H9 (cell line): ENCODE data around the gene DUOX2. TPM values are rescaled to one million over a fixed set of nuclear protein-coding genes. Genes with fewer than 3 reads are reported as not detected.
A peak's percentile ranks its signal among the peaks of the same experiment; 100 is the strongest.

Experiments used
- DNase-seq: peaks from one replicate; pipeline ENCODE4 v3.0.0-alpha.2; 2017
- H2AFZ ChIP-seq: one replicate; pipeline ENCODE4 v1.6.1; 2013; ENCODE audit warnings: mild to moderate bottlenecking, low read length, control low read depth, moderate library complexity
- H2AK5ac ChIP-seq: 2 replicates; pipeline ENCODE4 v1.6.1; 2013; ENCODE audit warnings: low read length, control low read depth, mixed read lengths; ENCODE audit not compliant: insufficient read length
- H2BK120ac ChIP-seq: one replicate; pipeline ENCODE4 v1.6.1; 2013; ENCODE audit warnings: low read depth, mild to moderate bottlenecking, low read length, control low read depth, inconsistent platforms; ENCODE audit not compliant: poor library complexity, severe bottlenecking
- H2BK12ac ChIP-seq: 2 replicates; pipeline ENCODE4 v1.6.1; 2013; ENCODE audit warnings: low read length, control low read depth, mixed read lengths, low read depth; ENCODE audit not compliant: insufficient read length
- H2BK15ac ChIP-seq: 2 replicates; pipeline ENCODE4 v1.6.1; 2013; ENCODE audit warnings: low read depth, low read length, control low read depth
- H2BK20ac ChIP-seq: one replicate; pipeline ENCODE4 v1.6.1; 2013; ENCODE audit warnings: low read depth, mild to moderate bottlenecking, low read length, control low read depth, inconsistent platforms; ENCODE audit not compliant: poor library complexity, severe bottlenecking
- H2BK5ac ChIP-seq: 2 replicates; pipeline ENCODE4 v1.6.1; 2013; ENCODE audit warnings: low read length, control low read depth, mixed read lengths; ENCODE audit not compliant: insufficient read length
- H3K14ac ChIP-seq: 2 replicates; pipeline ENCODE4 v1.6.1; 2013; ENCODE audit warnings: low read length, control low read depth; ENCODE audit not compliant: insufficient read depth
- H3K18ac ChIP-seq: 2 replicates; pipeline ENCODE4 v1.6.1; 2013; ENCODE audit warnings: low read depth, mild to moderate bottlenecking, mixed read lengths, low read length, control low read depth; ENCODE audit not compliant: insufficient read length
- H3K23ac ChIP-seq: 2 replicates; pipeline ENCODE4 v1.6.1; 2013; ENCODE audit warnings: low read length, control low read depth, mixed read lengths, low read depth; ENCODE audit not compliant: insufficient read length
- H3K23me2 ChIP-seq: 2 replicates; pipeline ENCODE4 v1.6.1; 2013; ENCODE audit warnings: low read depth, mild to moderate bottlenecking, mixed read lengths, low read length, control low read depth; ENCODE audit not compliant: insufficient read length, poor library complexity, severe bottlenecking
- H3K27ac ChIP-seq: 2 replicates; pipeline ENCODE4 v1.5.1; 2013; ENCODE audit warnings: low read length, control low read depth, mixed read lengths, low read depth; ENCODE audit not compliant: insufficient read length
- H3K27me3 ChIP-seq: 2 replicates; pipeline ENCODE4 v1.6.1; 2013; ENCODE audit warnings: low read length, control low read depth, inconsistent platforms; ENCODE audit not compliant: insufficient read depth
- H3K4ac ChIP-seq: 2 replicates; pipeline ENCODE4 v1.6.1; 2013; ENCODE audit warnings: low read depth, mild to moderate bottlenecking, control low read depth, inconsistent platforms, low read length, moderate library complexity
- H3K4me1 ChIP-seq: 2 replicates; pipeline ENCODE4 v1.6.1; 2013; ENCODE audit warnings: low read length, control low read depth, inconsistent platforms; ENCODE audit not compliant: insufficient read depth
- H3K4me2 ChIP-seq: 2 replicates; pipeline ENCODE4 v1.6.1; 2013; ENCODE audit warnings: low read length, control low read depth, mixed read lengths; ENCODE audit not compliant: insufficient read length, insufficient read depth
- H3K56ac ChIP-seq: 2 replicates; pipeline ENCODE4 v1.6.1; 2013; ENCODE audit warnings: low read depth, mild to moderate bottlenecking, mixed read lengths, low read length, control low read depth; ENCODE audit not compliant: insufficient read length
- H3K79me1 ChIP-seq: 2 replicates; pipeline ENCODE4 v1.6.1; 2013; ENCODE audit warnings: low read depth, mild to moderate bottlenecking, moderate library complexity, low read length, control low read depth, inconsistent platforms; ENCODE audit not compliant: insufficient read depth, poor library complexity, severe bottlenecking
- H3K79me2 ChIP-seq: 2 replicates; pipeline ENCODE4 v1.6.1; 2013; ENCODE audit warnings: low read length, control low read depth, inconsistent platforms; ENCODE audit not compliant: insufficient read depth
- H3K9ac ChIP-seq: 2 replicates; pipeline ENCODE4 v1.6.1; 2013; ENCODE audit warnings: low read length, control low read depth, mixed read lengths; ENCODE audit not compliant: insufficient read length; ENCODE audit errors: extremely low read depth
- H3K9me3 ChIP-seq: one replicate; pipeline ENCODE4 v1.6.1; 2013; ENCODE audit warnings: low read depth, low read length, inconsistent platforms; ENCODE audit not compliant: control insufficient read depth
- H3T11ph ChIP-seq: one replicate; pipeline ENCODE4 v1.6.1; 2013; ENCODE audit warnings: mild to moderate bottlenecking, low read length, control low read depth, inconsistent platforms
- H4K20me1 ChIP-seq: one replicate; pipeline ENCODE4 v1.6.1; 2013; ENCODE audit not compliant: control insufficient read depth, insufficient read length, insufficient read depth
- H4K5ac ChIP-seq: 2 replicates; pipeline ENCODE4 v1.6.1; 2013; ENCODE audit warnings: low read depth, mild to moderate bottlenecking, mixed read lengths, low read length, control low read depth; ENCODE audit not compliant: insufficient read length
- H4K8ac ChIP-seq: replicated peaks from 2 replicates; pipeline ENCODE4 v1.6.1; 2013; ENCODE audit warnings: low read length, control low read depth, mixed read lengths, low read depth; ENCODE audit not compliant: insufficient read length
- H4K91ac ChIP-seq: 2 replicates; pipeline ENCODE4 v1.6.1; 2013; ENCODE audit warnings: low read depth, mild to moderate bottlenecking, moderate library complexity, mixed read lengths, low read length, control low read depth; ENCODE audit not compliant: insufficient read length
- H3K27ac Mint-ChIP-seq, 3 experiments: 2 replicates in 2 of 3; 3 replicates in 1 of 3; pipeline ENCODE4 v1.8.0; 2020 to 2021; ENCODE audit warnings: mixed read lengths in 3 of 3, mild to moderate bottlenecking in 1 of 3, moderate library complexity in 1 of 3
- H3K27me3 Mint-ChIP-seq: 2 replicates; pipeline ENCODE4 v1.8.0; 2021; ENCODE audit warnings: low read depth, mild to moderate bottlenecking, moderate library complexity, mixed read lengths
- H3K36me3 Mint-ChIP-seq, 3 experiments: 2 replicates in 2 of 3; 3 replicates in 1 of 3; pipeline ENCODE4 v1.8.0; 2020 to 2021; ENCODE audit warnings: low read depth in 3 of 3, mixed read lengths in 3 of 3; ENCODE audit not compliant: insufficient read depth in 1 of 3
- H3K4me1 Mint-ChIP-seq, 2 experiments: 2 replicates each; pipeline ENCODE4 v1.8.0; 2020; ENCODE audit warnings: mixed read lengths in 2 of 2
- H3K4me3 Mint-ChIP-seq, 2 experiments: 2 replicates in 1 of 2; 3 replicates in 1 of 2; pipeline ENCODE4 v1.8.0; 2020 to 2021; ENCODE audit warnings: mild to moderate bottlenecking in 2 of 2, mixed read lengths in 2 of 2, moderate library complexity in 1 of 2
- H3K9me3 Mint-ChIP-seq, 2 experiments: 2 replicates in 1 of 2; 3 replicates in 1 of 2; pipeline ENCODE4 v1.8.0; 2020; ENCODE audit warnings: mild to moderate bottlenecking in 2 of 2, mixed read lengths in 2 of 2, moderate library complexity in 1 of 2
- CTCF ChIP-seq: fragments of 200-600 bp; sonication (generic); conservative IDR thresholded peaks from 3 replicates; pipeline ENCODE4 v1.8.0; 2021; ENCODE audit warnings: antibody characterized with exemption, mild to moderate bottlenecking
- WGBS: extraction: QIAGEN DNeasy Blood & Tissue Kit; methylation state at CpG from one replicate; pipeline ENCODE4 v1.1.7; 2013; ENCODE audit warnings: missing lambda C conversion rate, low lambda C conversion rate, mixed read lengths; ENCODE audit not compliant: insufficient read length; ENCODE audit errors: extremely low coverage; 5-methylcytosine and 5-hydroxymethylcytosine counted together
- total RNA-seq: library from RNA; stranded (reverse); gene quantifications from 2 replicates; pipeline ENCODE4 v1.2.1, GENCODE V29; 2021

DUOX2 gene
- total RNA-seq, 1 experiment from 2014 or later, result 0.42 TPM

GRCh38 chr15:45163508-45163856, 49.5 kb upstream of the DUOX2 start:
- H3K79me2 ChIP-seq, result no peaks in the 10 kb centered on the region
- H3K9me3 Mint-ChIP-seq, result no peaks in the 10 kb centered on the region; a peak in 1 of 5 replicates
- no peak overlapping the region for H2BK20ac ChIP-seq
- peaks cover 13% of the 10 kb centered on the region; the same call in 1 of the 2 replicates for H3K27me3 Mint-ChIP-seq
- no peak overlapping the region for H3K14ac ChIP-seq
- no peaks in the 10 kb centered on the region for H3K9me3 ChIP-seq
- H3K4me1 Mint-ChIP-seq, result peaks cover 19 to 29% of the 10 kb centered on the region in 2 experiments
- no peak overlapping the region for H3K4me2 ChIP-seq
- H4K91ac ChIP-seq, result no peak overlapping the region
- 0 out of 5 replicates have a peak overlapping the region, but pooled peaks of 1 of the 2 experiments have one; percentile 22 for H3K4me3 Mint-ChIP-seq
- H4K8ac ChIP-seq, result no peak overlapping the region
- no peaks in the 10 kb centered on the region for H3K23me2 ChIP-seq
- no peak for TF ChIP-seq CTCF
- no peak overlapping the region for H2BK120ac ChIP-seq
- no peak overlapping the region for H3K27ac ChIP-seq
- no peak overlapping the region for H3K9ac ChIP-seq
- peaks cover 0 to 3% (median 2%) of the 10 kb centered on the region in 3 experiments; a peak in 3 of 7 replicates for H3K36me3 Mint-ChIP-seq
- no peaks in the 10 kb centered on the region for H3K27me3 ChIP-seq
- no peaks in the 10 kb centered on the region for H3K79me1 ChIP-seq
- no peak overlapping the region for H2BK5ac ChIP-seq
- H2AFZ ChIP-seq, result no peak overlapping the region
- no CpG with 5 or more reads among the region's 9 CpGs for WGBS
- no peak overlapping the region for H3K23ac ChIP-seq
- no peak overlapping the region for H2BK15ac ChIP-seq
- H4K5ac ChIP-seq, result no peak overlapping the region
- no peak overlapping the region for H3K27ac Mint-ChIP-seq
- H4K20me1 ChIP-seq, result no peaks in the 10 kb centered on the region
- no peak overlapping the region for H3K18ac ChIP-seq
- H3K56ac ChIP-seq, result no peak overlapping the region
- no peaks in the 10 kb centered on the region for H3K4me1 ChIP-seq
- H3T11ph ChIP-seq, result no peak overlapping the region
- no peak overlapping the region for H2BK12ac ChIP-seq
- no peak overlapping the region for H2AK5ac ChIP-seq
- no peak for DNase-seq
- no peak overlapping the region for H3K4ac ChIP-seq
